Measurements from ENCODE around the gene USP4. TPM values are rescaled to one million over a fixed set of nuclear protein-coding genes. Genes with fewer than 3 reads are reported as not detected.

Gene USP4
- total RNA-seq, 1 donor from 2014 or later = 31.8 TPM

- H3K79me2 ChIP-seq (ENCODE audit: insufficient read depth, low read length) = peaks cover 68% of the 10 kb centered on the region
- Mint-ChIP-seq H3K4me3 (ENCODE audit: unreplicated experiment) (no peak overlapping the region), H3K36me3 (ENCODE audit: low read depth, unreplicated experiment) (peaks cover 28% of the 10 kb centered on the region), H3K9me3 (ENCODE audit: unreplicated experiment) (no peaks in the 10 kb centered on the region), H3K27me3 (ENCODE audit: low read depth, unreplicated experiment) (no peaks in the 10 kb centered on the region), H3K4me1 (ENCODE audit: low read depth, unreplicated experiment) (peaks cover 31% of the 10 kb centered on the region), H3K27ac (ENCODE audit: unreplicated experiment) (peak overlapping the region; percentile 86)
- H4K20me1 ChIP-seq (ENCODE audit: insufficient read depth, low read length) = peaks cover 44% of the 10 kb centered on the region
- no peak overlapping the region for H3K9ac ChIP-seq (ENCODE audit: low read length)
- H2AFZ ChIP-seq (ENCODE audit: low read depth, low read length) = no peak overlapping the region
- no peak for FAIRE-seq
- DNase-seq (ENCODE audit: low read depth) = peak; percentile 41
- no peak overlapping the region for H3K4me3 ChIP-seq (ENCODE audit: insufficient read depth, low read depth, low read length)
- peaks cover 43% of the 10 kb centered on the region for H3K36me3 ChIP-seq (ENCODE audit: insufficient read depth, low read length)
- H3K27me3 ChIP-seq (ENCODE audit: insufficient read depth, low read length) = no peaks in the 10 kb centered on the region
- peaks cover 29% of the 10 kb centered on the region for H3K4me1 ChIP-seq (ENCODE audit: insufficient read depth, low read length)
- H3K4me2 ChIP-seq (ENCODE audit: low read length) = peak overlapping the region; percentile 42
- H3K9me3 ChIP-seq (ENCODE audit: insufficient read depth, low read depth, low read length) = no peaks in the 10 kb centered on the region
- no peak for TF ChIP-seq CTCF (IDR thresholded peaks at IDR 0.05; ENCODE audit: insufficient read depth, low read depth, low read length)
- peak overlapping the region; percentile 3 for H3K27ac ChIP-seq (ENCODE audit: low read depth, low read length)
Measured at GRCh38 chr3:49362561-49362960, 22.7 kb upstream of the USP4 start.

GRCh38 chr3:49359623-49360022, 19.8 kb upstream of the USP4 start:
- no peaks in the 10 kb centered on the region for H3K9me3 Mint-ChIP-seq (ENCODE audit: unreplicated experiment)
- peaks cover 44% of the 10 kb centered on the region for H3K4me1 ChIP-seq (ENCODE audit: insufficient read depth, low read length)
- peaks cover 48% of the 10 kb centered on the region for H3K36me3 ChIP-seq (ENCODE audit: insufficient read depth, low read length)
- peak overlapping the region; percentile 87 for H3K27ac Mint-ChIP-seq (ENCODE audit: unreplicated experiment)
- H3K27me3 ChIP-seq (ENCODE audit: insufficient read depth, low read length) = no peaks in the 10 kb centered on the region
- H4K20me1 ChIP-seq (ENCODE audit: insufficient read depth, low read length) = peaks cover 42% of the 10 kb centered on the region
- TF ChIP-seq EZH2 (IDR thresholded peaks at IDR 0.05; ENCODE audit: insufficient read depth, low read length) (no peak), CTCF (IDR thresholded peaks at IDR 0.05; ENCODE audit: insufficient read depth, low read depth, low read length) (no peak)
- peak overlapping the region; percentile 79 for H3K27ac ChIP-seq (ENCODE audit: low read depth, low read length)
- H3K36me3 Mint-ChIP-seq (ENCODE audit: low read depth, unreplicated experiment) = peaks cover 24% of the 10 kb centered on the region
- no peaks in the 10 kb centered on the region for H3K27me3 Mint-ChIP-seq (ENCODE audit: low read depth, unreplicated experiment)
- H3K79me2 ChIP-seq (ENCODE audit: insufficient read depth, low read length) = peaks cover 55% of the 10 kb centered on the region
- no peak for FAIRE-seq
- peak overlapping the region; percentile 2 for H3K4me2 ChIP-seq (ENCODE audit: low read length)
- no peak overlapping the region for H3K9ac ChIP-seq (ENCODE audit: low read length)
- no peak overlapping the region for H3K4me3 ChIP-seq (ENCODE audit: insufficient read depth, low read depth, low read length)
- no peaks in the 10 kb centered on the region for H3K9me3 ChIP-seq (ENCODE audit: insufficient read depth, low read depth, low read length)
- H3K4me1 Mint-ChIP-seq (ENCODE audit: low read depth, unreplicated experiment) = peaks cover 37% of the 10 kb centered on the region
- no peak overlapping the region for H2AFZ ChIP-seq (ENCODE audit: low read depth, low read length)
- DNase-seq (ENCODE audit: low read depth) = peak; percentile 53
- peak overlapping the region; percentile 80 for H3K4me3 Mint-ChIP-seq (ENCODE audit: unreplicated experiment)

GRCh38 chr3:49358884-49359225, 19.0 kb upstream of the USP4 start:
- peak overlapping the region; percentile 87 for H3K27ac Mint-ChIP-seq (ENCODE audit: unreplicated experiment)
- H3K4me1 Mint-ChIP-seq (ENCODE audit: low read depth, unreplicated experiment) = peaks cover 37% of the 10 kb centered on the region
- no peak overlapping the region for H2AFZ ChIP-seq (ENCODE audit: low read depth, low read length)
- no peaks in the 10 kb centered on the region for H3K27me3 ChIP-seq (ENCODE audit: insufficient read depth, low read length)
- H3K4me2 ChIP-seq (ENCODE audit: low read length) = peak overlapping the region; percentile 81
- peaks cover 49% of the 10 kb centered on the region for H3K79me2 ChIP-seq (ENCODE audit: insufficient read depth, low read length)
- peaks cover 44% of the 10 kb centered on the region for H3K4me1 ChIP-seq (ENCODE audit: insufficient read depth, low read length)
- H3K9me3 ChIP-seq (ENCODE audit: insufficient read depth, low read depth, low read length) = no peaks in the 10 kb centered on the region
- TF ChIP-seq EZH2 (IDR thresholded peaks at IDR 0.05; ENCODE audit: insufficient read depth, low read length) (no peak), CTCF (IDR thresholded peaks at IDR 0.05; ENCODE audit: insufficient read depth, low read depth, low read length) (no peak)
- H3K9me3 Mint-ChIP-seq (ENCODE audit: unreplicated experiment) = no peaks in the 10 kb centered on the region
- H3K4me3 Mint-ChIP-seq (ENCODE audit: unreplicated experiment) = peak overlapping the region; percentile 80
- H3K27ac ChIP-seq (ENCODE audit: low read depth, low read length) = peak overlapping the region; percentile 79
- peak overlapping the region; percentile 32 for H3K4me3 ChIP-seq (ENCODE audit: insufficient read depth, low read depth, low read length)
- peaks cover 47% of the 10 kb centered on the region for H3K36me3 ChIP-seq (ENCODE audit: insufficient read depth, low read length)
- H3K36me3 Mint-ChIP-seq (ENCODE audit: low read depth, unreplicated experiment) = peaks cover 27% of the 10 kb centered on the region
- peak overlapping the region; percentile 80 for H3K9ac ChIP-seq (ENCODE audit: low read length)
- FAIRE-seq (no peak), DNase-seq (ENCODE audit: low read depth) (no peak)
- H4K20me1 ChIP-seq (ENCODE audit: insufficient read depth, low read length) = peaks cover 37% of the 10 kb centered on the region
- H3K27me3 Mint-ChIP-seq (ENCODE audit: low read depth, unreplicated experiment) = no peaks in the 10 kb centered on the region

Measured in astrocyte (in vitro differentiated cells and primary cell).